GM19035 (cell line): Measurements from ENCODE around the gene DISC1.

ENCODE experiments used
- ATAC-seq: cut with Tn5 transposase; IDR thresholded peaks from one replicate; pipeline ENCODE4 v1.9.1; 2021; ENCODE audit not compliant: unreplicated experiment

DISC1 gene

GRCh38 chr1:231803353-231803752 lies 176.8 kb downstream of the DISC1 start:
- no peak for ATAC-seq

DNA sequence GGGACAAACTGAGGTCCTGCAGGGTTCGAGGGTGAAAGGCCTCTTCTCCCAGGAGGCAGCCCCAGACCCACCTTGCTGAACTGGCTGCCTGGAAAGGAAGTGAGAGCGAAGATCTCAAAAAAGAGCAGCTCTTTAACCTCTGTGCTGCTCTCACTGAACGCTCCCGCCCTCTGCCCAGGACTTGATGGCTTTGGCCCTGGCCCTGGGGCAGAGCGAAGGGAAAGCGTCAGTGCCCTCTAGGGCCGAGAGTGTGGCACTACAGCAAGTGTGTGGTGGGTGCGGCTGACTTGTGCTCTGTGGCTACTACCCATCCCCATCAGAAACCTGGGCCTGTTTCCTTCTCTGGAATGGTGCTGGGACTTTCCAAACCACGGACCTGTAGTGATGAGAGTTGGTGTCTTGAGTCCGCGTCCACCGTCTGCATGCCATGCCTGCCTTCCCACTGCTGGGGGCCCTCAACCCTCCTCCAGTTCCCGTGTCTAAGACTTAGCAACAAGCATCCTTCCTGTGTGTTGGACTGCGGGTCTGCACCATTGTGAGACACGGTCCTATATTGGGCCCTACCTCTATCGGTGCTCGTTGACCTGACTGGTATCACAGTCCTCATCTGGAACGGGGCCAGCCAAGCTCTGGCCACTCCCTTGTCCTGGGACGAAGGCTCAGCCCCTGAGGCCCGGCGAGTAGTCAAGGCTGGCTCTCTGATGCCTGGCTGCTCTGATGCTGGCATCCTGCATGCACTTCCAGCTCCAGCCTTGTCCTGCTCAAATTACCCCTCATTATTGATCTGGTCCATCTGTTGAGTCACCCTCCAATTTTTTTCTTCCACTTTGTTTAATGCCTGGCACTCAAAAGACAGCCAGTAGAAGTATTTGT lies 180.3 kb downstream of the DISC1 start:
- ATAC-seq: peak; percentile 96

- no peak for ATAC-seq
Observed at GRCh38 chr1:231807541-231807940, 181.0 kb downstream of the DISC1 start.

DNA sequence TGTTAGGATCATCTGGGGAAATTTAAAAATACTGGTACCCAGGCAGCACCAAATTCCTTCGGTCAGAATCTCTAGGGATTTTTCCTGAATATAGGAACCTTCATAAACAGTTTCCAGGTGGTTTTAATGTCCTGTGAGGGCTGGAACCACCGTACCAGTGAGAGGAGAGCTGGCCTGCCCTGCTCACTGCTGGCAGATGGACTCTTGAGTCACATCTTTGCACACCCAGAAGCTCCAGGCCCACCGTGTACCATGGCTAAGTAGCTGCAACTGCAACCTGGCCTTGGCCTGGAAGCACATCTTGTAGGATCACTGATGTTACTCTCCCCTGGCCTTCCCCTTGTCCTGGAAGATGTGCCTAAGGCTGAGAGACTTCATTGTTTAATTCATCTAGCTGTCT lies 181.5 kb downstream of the DISC1 start:
- ATAC-seq: no peak

DNA sequence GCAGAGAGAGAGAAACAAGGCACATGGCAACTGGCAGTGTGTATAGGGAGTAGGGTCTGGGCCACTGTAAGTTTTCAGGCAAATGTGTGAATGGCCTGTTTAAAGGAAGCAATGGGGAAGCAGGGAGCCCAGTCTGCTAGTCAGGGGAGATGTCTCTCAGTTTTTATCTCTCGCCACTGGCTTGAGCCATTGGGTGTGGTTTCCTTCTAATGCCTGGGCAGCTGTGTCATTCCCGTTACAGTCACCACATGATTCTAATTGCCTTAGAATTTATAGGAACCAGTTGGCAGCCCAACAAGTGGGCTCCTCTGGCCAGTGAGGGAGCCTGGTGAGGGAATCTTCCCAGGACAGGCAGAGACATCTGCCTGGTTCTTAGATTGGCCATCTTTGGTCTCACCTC lies 182.4 kb downstream of the DISC1 start:
- no peak for ATAC-seq

DNA sequence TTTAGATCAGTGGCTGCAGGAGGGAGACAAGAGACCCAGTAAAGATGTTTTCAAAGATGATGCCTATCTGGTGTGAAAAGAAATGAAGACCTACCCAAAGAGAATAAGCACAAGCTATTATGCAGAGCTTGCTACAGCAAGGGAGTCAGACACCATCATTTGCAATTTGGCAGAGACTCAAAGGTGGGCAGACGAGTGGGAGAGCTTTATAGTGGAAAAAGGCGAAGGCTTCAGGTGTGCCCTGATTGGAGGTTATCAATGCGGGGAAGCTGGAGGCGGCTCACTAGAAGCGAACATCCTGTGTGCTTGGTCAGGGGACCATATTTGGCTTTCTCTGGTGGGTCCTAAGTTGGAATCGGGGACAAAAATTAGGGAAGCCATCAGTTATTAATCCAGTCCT lies 183.8 kb downstream of the DISC1 start:
- ATAC-seq: no peak

DNA sequence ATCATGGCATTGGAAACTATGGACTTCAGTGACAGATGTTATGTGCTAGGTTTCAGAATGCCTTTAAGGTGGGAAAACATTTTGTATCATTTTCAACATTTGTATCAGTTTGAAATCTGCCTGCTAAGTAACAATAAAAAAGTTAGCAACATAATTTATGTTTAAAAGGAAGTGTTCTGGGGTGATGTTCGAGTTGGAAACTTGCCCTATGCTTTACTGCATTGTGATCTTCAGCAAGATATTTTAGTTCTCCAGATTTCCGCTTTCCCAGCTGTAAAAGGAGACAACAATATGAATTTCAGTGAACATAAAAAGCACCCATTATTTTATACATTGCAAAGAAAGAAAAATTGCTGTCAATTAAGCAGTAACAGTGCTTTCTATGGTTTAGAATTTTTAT lies 187.4 kb downstream of the DISC1 start:
- no peak for ATAC-seq

- no peak for ATAC-seq
Observed at GRCh38 chr1:231814521-231814920, 187.9 kb downstream of the DISC1 start.

DNA sequence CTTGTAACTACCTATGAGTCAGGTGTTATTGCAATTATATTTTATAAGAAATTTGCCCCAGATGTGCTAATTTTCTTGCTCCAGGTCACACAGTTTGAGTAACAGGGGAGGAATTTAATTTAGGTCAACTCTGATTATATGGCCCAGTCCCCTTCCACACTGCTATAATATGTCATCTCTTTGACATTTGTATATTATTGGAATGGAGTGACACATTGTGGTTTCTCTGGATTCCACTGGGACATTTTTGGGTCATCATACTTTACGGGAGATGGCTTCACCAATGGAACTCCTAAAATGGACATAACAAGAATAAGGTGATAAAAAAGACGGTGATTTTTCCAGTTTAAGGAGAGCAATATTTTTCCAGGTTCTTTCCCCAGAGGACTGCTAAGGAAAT lies 191.2 kb downstream of the DISC1 start:
- ATAC-seq: no peak

GRCh38 chr1:231818337-231818736 lies 191.7 kb downstream of the DISC1 start:
- no peak for ATAC-seq

DNA sequence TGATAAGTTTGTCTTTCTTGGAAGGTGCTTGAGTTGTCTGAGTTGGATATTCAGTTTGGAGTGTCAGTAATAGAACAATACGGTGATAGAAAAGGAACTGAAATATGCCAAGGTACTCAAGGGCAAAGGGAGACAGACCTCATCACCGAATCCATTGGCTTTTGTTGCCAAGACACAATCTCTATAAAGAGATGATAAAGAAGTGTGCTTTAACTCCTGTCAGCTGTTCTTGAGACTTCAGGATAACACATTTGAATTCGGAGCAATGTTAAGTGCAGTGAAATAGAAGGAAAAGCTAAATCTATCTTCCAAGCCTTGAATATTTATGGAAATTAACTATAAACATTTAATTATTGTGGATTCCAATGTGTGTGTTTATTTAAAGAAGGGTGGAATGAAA lies 194.7 kb downstream of the DISC1 start:
- no peak for ATAC-seq

DNA sequence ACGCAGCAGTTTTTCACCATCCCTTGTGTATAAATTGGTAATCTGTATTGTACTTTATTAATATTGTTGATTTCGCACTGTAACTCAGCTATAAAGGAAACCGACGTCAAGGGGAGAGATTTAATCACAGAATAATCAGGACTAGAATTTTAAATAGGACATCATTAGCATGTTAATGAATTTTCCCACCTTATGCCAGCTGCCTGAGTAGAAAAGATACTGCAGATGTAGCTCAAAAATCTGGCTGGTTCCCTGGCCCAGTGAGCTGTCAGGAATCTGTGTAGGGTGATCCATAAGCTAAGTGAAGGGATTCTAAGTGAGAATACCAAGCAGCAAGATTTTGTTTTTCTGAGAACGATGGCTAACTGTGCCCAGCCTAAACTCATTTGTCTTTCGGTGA lies 195.5 kb downstream of the DISC1 start:
- ATAC-seq: no peak

DNA sequence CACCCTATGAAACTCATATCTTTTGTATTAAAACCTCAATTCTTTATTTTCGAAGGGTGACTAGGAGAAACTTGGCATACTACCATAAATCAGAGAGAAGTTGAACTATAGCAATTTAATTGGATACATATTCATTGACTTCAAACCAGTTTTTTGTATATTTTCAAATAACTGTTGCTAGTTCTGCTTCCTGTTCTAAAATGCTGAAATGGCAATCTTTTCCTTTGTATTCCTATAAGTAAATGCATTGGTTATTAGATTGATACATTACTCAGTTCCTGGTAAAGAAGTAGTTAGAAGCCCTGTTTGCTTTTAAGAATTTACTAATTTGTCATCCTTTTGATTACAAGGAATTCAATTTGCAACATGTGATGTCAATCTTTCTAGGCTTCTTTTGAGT lies 200.0 kb downstream of the DISC1 start:
- no peak for ATAC-seq

- no peak for ATAC-seq
Observed at GRCh38 chr1:231827337-231828105, 200.9 kb downstream of the DISC1 start.

- ATAC-seq: no peak
Observed at GRCh38 chr1:231828182-231828920, 201.8 kb downstream of the DISC1 start.

DNA sequence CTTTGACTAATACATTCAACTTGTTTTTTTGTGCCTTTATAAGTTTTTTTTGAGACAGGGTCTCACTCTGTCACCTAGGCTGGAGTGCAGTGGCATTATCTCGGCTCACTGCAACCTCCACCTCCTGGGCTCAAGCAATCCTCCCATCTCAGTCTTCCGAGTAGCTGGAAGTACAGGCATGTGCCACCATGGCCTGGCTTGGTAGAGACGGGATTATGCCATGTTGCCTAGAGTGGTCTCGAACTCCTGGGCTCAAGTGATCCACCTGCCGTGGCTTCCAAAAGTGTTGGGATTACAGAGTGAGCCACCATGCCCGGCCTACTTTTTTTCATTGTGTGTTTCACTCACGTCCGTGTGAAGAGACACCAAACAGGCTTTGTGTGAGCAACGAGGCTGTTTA lies 202.7 kb downstream of the DISC1 start:
- ATAC-seq: no peak

DNA sequence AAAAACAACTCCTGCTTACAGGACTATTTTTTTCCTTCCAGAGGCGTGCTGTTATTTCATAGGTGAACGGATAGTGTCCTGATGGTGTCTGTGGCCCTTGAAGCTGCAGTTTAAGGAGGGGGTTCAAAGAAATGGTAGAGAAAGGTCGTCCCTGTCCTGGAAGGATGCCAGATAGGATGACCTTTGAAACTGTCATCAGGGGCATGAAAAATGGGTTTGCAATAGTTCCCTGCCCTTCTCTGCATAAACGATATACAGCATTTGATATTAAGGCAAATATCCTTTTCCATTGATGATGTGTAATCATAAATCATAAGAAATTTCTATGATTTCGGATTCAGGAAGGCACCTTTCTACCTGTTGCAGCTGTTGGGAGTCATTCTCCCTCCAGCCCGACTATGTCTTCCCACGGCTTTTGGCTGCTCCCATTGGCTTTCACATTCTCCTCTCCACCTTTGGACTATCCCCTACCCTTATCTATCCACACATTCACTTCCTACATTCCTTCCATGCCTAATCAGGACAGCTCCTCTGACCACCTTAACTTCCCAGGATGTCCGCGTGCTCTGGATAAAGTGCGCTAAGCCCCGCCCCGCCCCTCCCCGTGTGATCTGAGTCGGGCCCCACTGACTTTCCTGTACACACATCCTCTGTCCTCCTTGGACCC lies 209.8 kb downstream of the DISC1 start:
- no peak for ATAC-seq

DNA sequence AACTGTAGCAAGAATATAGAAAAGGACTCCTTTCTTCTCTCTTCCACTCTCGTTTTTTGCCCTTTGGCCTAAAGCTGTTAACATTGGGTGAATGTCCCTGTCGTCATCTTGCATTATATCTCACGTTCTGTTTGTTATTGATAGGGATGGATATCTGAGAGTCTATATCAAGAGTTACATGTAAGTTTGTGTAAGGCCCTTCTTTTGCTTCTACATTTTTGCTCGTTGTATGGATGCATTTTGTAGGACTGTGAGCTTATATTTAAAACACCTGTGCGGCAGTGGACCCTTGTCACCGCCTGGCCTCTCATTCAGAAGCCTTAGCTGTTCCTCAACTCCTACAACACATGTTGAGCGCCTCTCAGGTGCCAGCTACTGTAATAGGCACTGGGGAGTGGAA lies 211.9 kb downstream of the DISC1 start:
- no peak for ATAC-seq

DNA sequence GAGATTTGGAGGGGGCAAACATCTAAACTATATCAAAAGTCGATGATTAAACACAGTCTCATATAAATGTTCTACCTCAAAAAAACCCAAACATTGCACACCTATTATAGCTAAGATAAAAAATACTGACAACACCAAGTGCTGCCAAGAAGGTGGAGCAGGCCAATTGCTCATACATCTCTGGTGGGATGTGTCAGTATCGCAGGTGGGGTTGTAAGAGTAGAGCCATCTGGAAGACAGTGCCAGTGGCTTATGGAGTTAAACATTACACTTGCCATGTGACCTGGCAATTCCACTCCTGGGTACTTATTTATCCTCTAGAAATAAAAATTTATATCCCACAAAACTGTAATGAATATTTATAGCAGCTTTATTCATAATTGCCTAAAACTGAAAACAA lies 213.4 kb downstream of the DISC1 start:
- no peak for ATAC-seq

GRCh38 chr1:231841616-231842344 lies 215.2 kb downstream of the DISC1 start:
- no peak for ATAC-seq
